ENCODE results near the gene FGFR2. TPM values are rescaled to one million over a fixed set of nuclear protein-coding genes. Genes with fewer than 3 reads are reported as not detected.

The FGFR2 gene
- total RNA-seq, 4 donors from 2014 or later: 41.6 to 79.3 (median 60.5) TPM

DNA sequence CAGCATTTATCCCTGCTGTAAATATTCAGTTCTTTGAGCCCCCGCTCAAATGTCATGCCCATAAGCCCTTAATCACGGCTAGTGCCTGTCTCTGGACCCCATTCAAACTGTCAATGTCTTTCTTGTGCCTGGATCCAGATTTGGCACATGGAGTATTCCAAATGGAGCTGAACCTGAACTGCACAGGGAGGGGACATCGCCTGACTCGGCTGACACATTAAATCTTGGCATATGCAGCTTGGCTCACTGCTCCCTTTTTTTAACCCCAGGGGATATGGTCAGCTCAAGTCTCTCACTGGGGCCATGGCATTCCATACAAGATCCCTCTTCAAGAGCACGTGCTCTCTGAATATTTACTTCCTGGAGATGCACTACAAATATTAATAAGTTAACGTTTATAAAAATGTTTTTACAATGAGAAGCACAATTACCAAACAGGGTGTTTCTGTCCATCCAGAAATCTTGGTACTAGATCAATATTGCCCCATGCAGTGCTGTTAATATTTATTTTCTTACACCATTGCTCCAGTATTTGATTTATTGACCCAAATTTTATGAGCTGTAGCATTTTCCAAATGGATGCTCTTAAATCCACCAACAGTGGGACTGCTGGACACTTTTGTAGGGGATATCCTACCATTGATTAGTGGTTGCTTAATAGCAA lies 57.4 kb downstream of the FGFR2 start:
- Histone ChIP-seq H3K4me3 (no peak overlapping the region), H3K27ac (no peak overlapping the region), H3K9me3 (no peaks in the 10 kb centered on the region), H3K36me3 (peaks cover 0 to 14% of the 10 kb centered on the region in 2 donors), H3K27me3 (no peaks in the 10 kb centered on the region), H3K4me1 (peaks cover 0 to 39% (median 0%) of the 10 kb centered on the region in 3 donors)
- no peak for ATAC-seq
- WGBS, 2 donors (ENCODE audit: low coverage in 1 of 2): 37 to 61% methylated on average over 6 of the region's 6 CpGs
- TF ChIP-seq POLR2A (IDR thresholded peaks at IDR 0.05): no peak
- TF ChIP-seq EP300 (IDR thresholded peaks at IDR 0.05): no peak
- TF ChIP-seq, protein P1, sequence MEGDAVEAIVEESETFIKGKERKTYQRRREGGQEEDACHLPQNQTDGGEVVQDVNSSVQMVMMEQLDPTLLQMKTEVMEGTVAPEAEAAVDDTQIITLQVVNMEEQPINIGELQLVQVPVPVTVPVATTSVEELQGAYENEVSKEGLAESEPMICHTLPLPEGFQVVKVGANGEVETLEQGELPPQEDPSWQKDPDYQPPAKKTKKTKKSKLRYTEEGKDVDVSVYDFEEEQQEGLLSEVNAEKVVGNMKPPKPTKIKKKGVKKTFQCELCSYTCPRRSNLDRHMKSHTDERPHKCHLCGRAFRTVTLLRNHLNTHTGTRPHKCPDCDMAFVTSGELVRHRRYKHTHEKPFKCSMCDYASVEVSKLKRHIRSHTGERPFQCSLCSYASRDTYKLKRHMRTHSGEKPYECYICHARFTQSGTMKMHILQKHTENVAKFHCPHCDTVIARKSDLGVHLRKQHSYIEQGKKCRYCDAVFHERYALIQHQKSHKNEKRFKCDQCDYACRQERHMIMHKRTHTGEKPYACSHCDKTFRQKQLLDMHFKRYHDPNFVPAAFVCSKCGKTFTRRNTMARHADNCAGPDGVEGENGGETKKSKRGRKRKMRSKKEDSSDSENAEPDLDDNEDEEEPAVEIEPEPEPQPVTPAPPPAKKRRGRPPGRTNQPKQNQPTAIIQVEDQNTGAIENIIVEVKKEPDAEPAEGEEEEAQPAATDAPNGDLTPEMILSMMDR (IDR thresholded peaks at IDR 0.05): no peak
- no peak for TF ChIP-seq POLR2AphosphoS5 (IDR thresholded peaks at IDR 0.05)

DNA sequence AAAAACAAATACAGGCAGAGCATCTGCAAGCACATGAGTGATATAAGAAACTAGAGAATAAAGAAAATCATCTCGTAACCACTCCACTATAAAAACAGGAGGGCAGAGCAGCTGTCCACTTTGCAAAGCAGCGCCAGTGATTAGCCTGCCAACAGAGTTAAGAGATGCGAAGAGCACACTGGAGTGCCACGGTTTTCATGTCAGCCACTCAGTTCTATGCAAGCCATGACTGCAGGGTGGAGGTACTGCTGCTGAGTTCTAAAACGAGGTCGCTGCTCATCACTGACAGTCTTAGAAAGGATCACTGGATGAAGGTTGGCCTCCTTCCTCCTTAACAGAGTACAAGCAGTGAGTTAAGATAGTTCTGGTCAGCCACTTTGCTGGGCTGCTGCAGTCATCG lies 58.5 kb downstream of the FGFR2 start:
- H3K4me3 ChIP-seq: no peak overlapping the region
- H3K9me3 ChIP-seq: no peaks in the 10 kb centered on the region
- WGBS, 2 donors (ENCODE audit: low coverage in 1 of 2): 84% methylated on average over 5 to 7 of the region's 7 CpGs
- TF ChIP-seq POLR2A (IDR thresholded peaks at IDR 0.05) (no peak), EP300 (IDR thresholded peaks at IDR 0.05) (no peak), POLR2AphosphoS5 (IDR thresholded peaks at IDR 0.05) (no peak)
- TF ChIP-seq, protein P1 (IDR thresholded peaks at IDR 0.05): no peak
- ATAC-seq: no peak
- peaks cover 0 to 34% (median 0%) of the 10 kb centered on the region in 3 donors for H3K4me1 ChIP-seq
- no peak overlapping the region for H3K27ac ChIP-seq
- peaks cover 0 to 14% of the 10 kb centered on the region in 2 donors for H3K36me3 ChIP-seq
- no peaks in the 10 kb centered on the region for H3K27me3 ChIP-seq

DNA sequence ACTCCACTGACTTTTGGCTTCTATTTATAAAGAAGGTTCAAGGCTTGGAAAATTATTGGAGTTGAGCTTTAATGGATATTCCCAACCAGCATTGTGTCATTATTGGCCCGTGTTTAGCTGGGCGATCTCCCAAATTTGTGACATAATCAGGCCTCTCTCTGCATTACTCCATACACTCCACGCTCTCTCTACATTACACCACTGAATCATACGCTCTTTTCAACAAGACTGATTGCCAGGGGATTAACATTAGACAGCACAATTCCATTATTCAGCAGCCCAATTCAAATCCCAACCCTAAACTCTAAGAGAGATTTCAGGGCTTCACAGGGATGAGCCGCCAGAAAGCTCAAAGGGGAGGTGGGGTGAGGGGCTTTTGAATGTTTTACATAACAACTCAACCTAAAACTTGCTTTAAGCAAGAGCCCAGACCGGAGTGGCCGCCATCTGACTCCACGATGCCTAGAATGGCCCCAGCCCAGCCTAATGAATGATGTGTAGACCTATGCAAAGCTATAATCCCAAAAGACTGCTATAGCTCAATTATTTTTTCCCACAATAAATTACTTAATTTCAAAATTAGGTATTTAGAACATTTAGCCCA lies 61.8 kb downstream of the FGFR2 start:
- Histone ChIP-seq H3K9me3 (no peaks in the 10 kb centered on the region), H3K27ac (peak overlapping the region in 3 of 4 donors; percentile 40 to 61 (median 45)), H3K27me3 (no peaks in the 10 kb centered on the region), H3K36me3 (peaks cover 0 to 14% of the 10 kb centered on the region in 2 donors), H3K4me1 (peaks cover 0 to 20% (median 0%) of the 10 kb centered on the region in 3 donors), H3K4me3 (no peak overlapping the region)
- TF ChIP-seq, protein P1 (IDR thresholded peaks at IDR 0.05): no peak
- TF ChIP-seq POLR2AphosphoS5 (IDR thresholded peaks at IDR 0.05): peak; percentile 87
- ATAC-seq: peak; percentile 75
- 30 to 53% methylated on average over 7 to 8 of the region's 8 CpGs for WGBS, 2 donors (ENCODE audit: low coverage in 1 of 2)

DNA sequence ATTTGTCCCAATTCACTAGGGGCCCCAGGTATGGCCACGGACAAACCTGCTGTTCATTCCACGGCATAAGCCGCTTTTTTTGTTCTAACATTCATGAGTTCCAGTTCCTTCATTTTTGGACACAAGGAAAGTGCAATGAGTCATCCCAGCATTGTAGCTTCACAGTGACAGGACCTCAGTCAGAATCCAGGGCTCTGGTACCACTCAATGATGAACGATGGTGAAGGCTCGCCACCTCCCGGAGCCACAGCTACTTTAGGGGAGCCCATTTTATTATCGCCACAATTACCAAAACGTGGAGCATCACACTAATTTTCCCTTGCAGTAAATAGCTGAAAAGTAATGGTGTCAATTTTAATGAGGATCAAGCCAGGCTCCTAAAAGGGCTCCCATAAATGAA lies 62.9 kb downstream of the FGFR2 start:
- no peaks in the 10 kb centered on the region for H3K27me3 ChIP-seq
- peaks cover 0 to 25% (median 0%) of the 10 kb centered on the region in 3 donors for H3K4me1 ChIP-seq
- H3K27ac ChIP-seq: peak overlapping the region in 1 of 4 donors; percentile 45
- TF ChIP-seq EP300 (IDR thresholded peaks at IDR 0.05): no peak
- TF ChIP-seq, protein P1 (IDR thresholded peaks at IDR 0.05): no peak
- no peak for TF ChIP-seq POLR2AphosphoS5 (IDR thresholded peaks at IDR 0.05)
- TF ChIP-seq POLR2A (IDR thresholded peaks at IDR 0.05): no peak
- WGBS, 2 donors (ENCODE audit: low coverage in 1 of 2): 67 to 85% methylated on average over 3 to 6 of the region's 8 CpGs
- H3K4me3 ChIP-seq: no peak overlapping the region
- H3K36me3 ChIP-seq: peaks cover 0 to 14% of the 10 kb centered on the region in 2 donors
- no peak for ATAC-seq
- H3K9me3 ChIP-seq: no peaks in the 10 kb centered on the region
